ENCODE data around the gene NRP1.
"Not testable (repeated sequence)": the region's sequence is repeated elsewhere in the genome, so short reads cannot be mapped to it uniquely, and the experiment has no call there.

NRP1 gene

GRCh38 chr10:33142295-33142694 lies 192.2 kb downstream of the NRP1 start:
- no peak for DNase-seq (ENCODE audit: low read depth)
- no peak overlapping the region for H3K4me3 ChIP-seq (ENCODE audit: control insufficient read depth, low read depth, low read length)
- no peak for TF ChIP-seq CTCF (conservative IDR thresholded peaks at IDR 0.05; ENCODE audit: control insufficient read depth, insufficient read depth, low read depth, low read length)

GRCh38 chr10:33141251-33141650 lies 193.2 kb downstream of the NRP1 start:
- TF ChIP-seq CTCF (conservative IDR thresholded peaks at IDR 0.05; ENCODE audit: control insufficient read depth, insufficient read depth, low read depth, low read length): no peak
- no peak for DNase-seq (ENCODE audit: low read depth)
- H3K4me3 ChIP-seq (ENCODE audit: control insufficient read depth, low read depth, low read length): no peak overlapping the region

- H3K4me3 ChIP-seq (ENCODE audit: control insufficient read depth, low read depth, low read length): no peak overlapping the region
- TF ChIP-seq CTCF (conservative IDR thresholded peaks at IDR 0.05; ENCODE audit: control insufficient read depth, insufficient read depth, low read depth, low read length): no peak
- DNase-seq (ENCODE audit: low read depth): no peak
These were observed 195.3 kb downstream of the NRP1 start for GRCh38 chr10:33139181-33139646.

DNA sequence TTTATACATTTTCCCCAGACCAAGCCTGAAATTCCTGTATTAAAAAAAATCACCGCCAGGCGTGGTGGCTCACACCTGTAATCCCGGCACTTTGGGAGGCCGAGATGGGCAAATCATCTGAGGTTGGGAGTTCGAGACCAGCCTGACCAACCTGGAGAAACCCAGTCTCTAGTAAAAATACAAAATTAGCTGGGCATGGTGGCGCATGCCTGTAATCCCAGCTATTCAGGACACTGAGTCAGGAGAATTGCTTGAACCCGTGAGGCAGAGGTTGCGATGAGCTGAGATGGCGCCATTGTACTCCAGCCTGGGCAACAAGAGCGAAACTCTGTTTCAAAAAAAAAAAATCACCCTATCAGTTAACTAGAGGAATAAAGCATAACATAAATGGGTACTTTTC lies 195.8 kb downstream of the NRP1 start:
- DNase-seq (ENCODE audit: low read depth); H3K4me3 ChIP-seq (ENCODE audit: control insufficient read depth, low read depth, low read length): not testable (repeated sequence)

DNA sequence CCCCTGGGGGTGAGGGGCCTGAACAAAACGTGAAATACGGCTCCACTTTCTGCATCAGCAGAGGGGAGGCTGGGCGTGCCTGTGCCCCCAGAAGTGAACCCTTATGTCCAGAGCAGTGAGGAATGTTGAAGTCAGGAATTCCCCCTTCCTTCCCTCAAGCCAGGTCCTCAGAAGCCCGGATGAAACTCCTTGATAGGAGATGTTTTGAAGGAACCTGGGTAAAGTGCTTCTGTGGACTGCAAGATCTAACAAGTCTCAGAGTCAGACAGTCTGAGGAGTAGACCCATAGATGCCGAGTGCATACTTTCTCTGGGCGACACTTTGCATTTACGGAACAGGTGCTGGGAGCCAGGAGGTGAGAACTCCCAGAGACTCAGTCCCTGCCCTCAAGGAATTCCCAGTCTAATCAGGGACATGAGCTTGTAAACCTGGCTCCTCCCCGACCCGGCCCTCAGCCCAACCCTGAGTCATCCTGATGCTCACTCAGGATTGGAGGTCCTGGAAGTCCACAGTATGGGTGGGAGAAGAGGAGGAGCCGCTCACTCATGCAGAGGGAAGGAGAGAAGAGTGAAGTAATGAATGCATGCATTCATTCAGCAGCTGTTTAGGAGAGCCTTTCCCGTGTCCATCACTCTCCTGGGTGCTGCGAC lies 197.0 kb downstream of the NRP1 start:
- no peak overlapping the region for H3K4me3 ChIP-seq (ENCODE audit: control insufficient read depth, low read depth, low read length)
- no peak for DNase-seq (ENCODE audit: low read depth)
- TF ChIP-seq CTCF (conservative IDR thresholded peaks at IDR 0.05; ENCODE audit: control insufficient read depth, insufficient read depth, low read depth, low read length): no peak

GRCh38 chr10:33136781-33137180 lies 197.7 kb downstream of the NRP1 start:
- TF ChIP-seq CTCF (conservative IDR thresholded peaks at IDR 0.05; ENCODE audit: control insufficient read depth, insufficient read depth, low read depth, low read length): no peak
- peak; percentile 67 for DNase-seq (ENCODE audit: low read depth)
- no peak overlapping the region for H3K4me3 ChIP-seq (ENCODE audit: control insufficient read depth, low read depth, low read length)

- no peak for TF ChIP-seq CTCF (conservative IDR thresholded peaks at IDR 0.05; ENCODE audit: control insufficient read depth, insufficient read depth, low read depth, low read length)
- no peak overlapping the region for H3K4me3 ChIP-seq (ENCODE audit: control insufficient read depth, low read depth, low read length)
- DNase-seq (ENCODE audit: low read depth): peak; percentile 79
These were observed 198.2 kb downstream of the NRP1 start for GRCh38 chr10:33136271-33136670.

Measured in fibroblast of mammary gland (primary cell).